HG02870 (cell line): Measurements from ENCODE around the gene DMGDH.

Experiments used
- ATAC-seq: cut with Tn5 transposase; IDR thresholded peaks from one replicate; pipeline ENCODE4 v1.9.1; 2021; ENCODE audit warnings: mild to moderate bottlenecking, moderate library complexity; ENCODE audit not compliant: unreplicated experiment

The DMGDH gene

GRCh38 chr5:78979909-78980308 is 89.6 kb downstream of the DMGDH start:
- ATAC-seq: no peak

- no peak for ATAC-seq
These were observed 90.2 kb downstream of the DMGDH start for GRCh38 chr5:78979117-78979742.

GRCh38 chr5:78975035-78975434 is 94.4 kb downstream of the DMGDH start:
- ATAC-seq: no peak

- no peak for ATAC-seq
These were observed 94.9 kb downstream of the DMGDH start for GRCh38 chr5:78974601-78975000.

GRCh38 chr5:78974011-78974410 is 95.5 kb downstream of the DMGDH start:
- no peak for ATAC-seq

GRCh38 chr5:78972654-78973428 is 96.6 kb downstream of the DMGDH start:
- ATAC-seq: no peak

GRCh38 chr5:78971998-78972397 is 97.5 kb downstream of the DMGDH start:
- no peak for ATAC-seq

- ATAC-seq: no peak
These were observed 100.7 kb downstream of the DMGDH start for GRCh38 chr5:78968781-78969180.

GRCh38 chr5:78964889-78965288 is 104.6 kb downstream of the DMGDH start:
- ATAC-seq: no peak

GRCh38 chr5:78961743-78962142 is 107.7 kb downstream of the DMGDH start:
- no peak for ATAC-seq

- ATAC-seq: no peak
These were observed 109.7 kb downstream of the DMGDH start for GRCh38 chr5:78959767-78960166.

- no peak for ATAC-seq
These were observed 110.6 kb downstream of the DMGDH start for GRCh38 chr5:78958672-78959445.

GRCh38 chr5:78956901-78957300 is 112.6 kb downstream of the DMGDH start:
- no peak for ATAC-seq

GRCh38 chr5:78953092-78953800 is 116.2 kb downstream of the DMGDH start:
- ATAC-seq: peak; percentile 63
